ENCODE results near the gene USP10.

The USP10 gene

GRCh38 chr16:84764970-84765369 lies 65.2 kb downstream of the USP10 start:
- H3K4me3 ChIP-seq (ENCODE audit: low read depth, low read length), result no peak overlapping the region
- H3K9me3 ChIP-seq (ENCODE audit: severe bottlenecking), result no peaks in the 10 kb centered on the region
- TF ChIP-seq CTCF (IDR thresholded peaks at IDR 0.05; ENCODE audit: low read depth, low read length), result no peak
- H3K27me3 ChIP-seq (ENCODE audit: insufficient read depth, low read depth, severe bottlenecking), result no peaks in the 10 kb centered on the region
- DNase-seq, result no peak
- H3K36me3 ChIP-seq, result peaks cover 7% of the 10 kb centered on the region
- no peak overlapping the region for H3K27ac ChIP-seq

GRCh38 chr16:84765616-84766580 lies 66.1 kb downstream of the USP10 start:
- H3K27me3 ChIP-seq (ENCODE audit: insufficient read depth, low read depth, severe bottlenecking), result no peaks in the 10 kb centered on the region
- H3K27ac ChIP-seq, result no peak overlapping the region
- H3K9me3 ChIP-seq (ENCODE audit: severe bottlenecking), result no peaks in the 10 kb centered on the region
- H3K4me3 ChIP-seq (ENCODE audit: low read depth, low read length), result no peak overlapping the region
- H3K36me3 ChIP-seq, result peaks cover 7% of the 10 kb centered on the region
- DNase-seq, result no peak
- no peak for TF ChIP-seq CTCF (IDR thresholded peaks at IDR 0.05; ENCODE audit: low read depth, low read length)

GRCh38 chr16:84766978-84767773 lies 67.4 kb downstream of the USP10 start:
- Histone ChIP-seq H3K9me3 (ENCODE audit: severe bottlenecking) (no peaks in the 10 kb centered on the region), H3K27me3 (ENCODE audit: insufficient read depth, low read depth, severe bottlenecking) (no peaks in the 10 kb centered on the region), H3K36me3 (peaks cover 7% of the 10 kb centered on the region), H3K4me3 (ENCODE audit: low read depth, low read length) (no peak overlapping the region), H3K27ac (no peak overlapping the region)
- DNase-seq, result no peak
- TF ChIP-seq CTCF (IDR thresholded peaks at IDR 0.05; ENCODE audit: low read depth, low read length), result no peak

GRCh38 chr16:84768061-84768807 lies 68.4 kb downstream of the USP10 start:
- H3K9me3 ChIP-seq (ENCODE audit: severe bottlenecking), result no peaks in the 10 kb centered on the region
- H3K27ac ChIP-seq, result no peak overlapping the region
- no peak for DNase-seq
- H3K4me3 ChIP-seq (ENCODE audit: low read depth, low read length), result no peak overlapping the region
- H3K36me3 ChIP-seq, result peaks cover 7% of the 10 kb centered on the region
- no peak for TF ChIP-seq CTCF (IDR thresholded peaks at IDR 0.05; ENCODE audit: low read depth, low read length)
- H3K27me3 ChIP-seq (ENCODE audit: insufficient read depth, low read depth, severe bottlenecking), result no peaks in the 10 kb centered on the region

- TF ChIP-seq CTCF (IDR thresholded peaks at IDR 0.05; ENCODE audit: low read depth, low read length), result no peak
- H3K27me3 ChIP-seq (ENCODE audit: insufficient read depth, low read depth, severe bottlenecking), result no peaks in the 10 kb centered on the region
- no peak for DNase-seq
- no peaks in the 10 kb centered on the region for H3K9me3 ChIP-seq (ENCODE audit: severe bottlenecking)
- H3K36me3 ChIP-seq, result peaks cover 11% of the 10 kb centered on the region
- H3K4me3 ChIP-seq (ENCODE audit: low read depth, low read length), result no peak overlapping the region
- H3K27ac ChIP-seq, result no peak overlapping the region
Observed at GRCh38 chr16:84768808-84769197, 69.0 kb downstream of the USP10 start.

All from WERI-Rb-1 (cell line).